ENCODE measurements around the gene DHRS12.

GRCh38 chr13:51841732-51842131, 37.8 kb upstream of the DHRS12 start:
- TF ChIP-seq POLR2A (IDR thresholded peaks at IDR 0.05; ENCODE audit: low read depth, low read length) (no peak), POU2F2 (IDR thresholded peaks at IDR 0.05; ENCODE audit: low read depth, low read length) (no peak)
